Liver (tissue), 9 donors: Measurements from ENCODE around the gene MEOX1. TPM values are rescaled to one million over a fixed set of nuclear protein-coding genes. Genes with fewer than 3 reads are reported as not detected.

Source experiments
- DNase-seq: peaks from one replicate; pipeline ENCODE4 v3.0.0-alpha.2; 2017; ENCODE audit warnings: low spot score
- H3K27ac ChIP-seq, 2 donors: one replicate each; pipeline ENCODE4 v1.7.0; 2013; ENCODE audit warnings: inconsistent platforms in 2 of 2, low read length in 2 of 2, control low read depth in 1 of 2, low read depth in 1 of 2, mild to moderate bottlenecking in 1 of 2
- H3K27me3 ChIP-seq, 4 donors: one replicate each; pipeline versions ENCODE4 v1.6.1 to v1.7.0; 2013; ENCODE audit warnings: low read length in 3 of 4, inconsistent platforms in 1 of 4, mild to moderate bottlenecking in 1 of 4, moderate library complexity in 1 of 4; ENCODE audit not compliant: control insufficient read depth in 4 of 4, insufficient read depth in 4 of 4
- H3K36me3 ChIP-seq, 4 donors: one replicate each; pipeline versions ENCODE4 v1.6.1 to v1.7.0; 2013; ENCODE audit warnings: low read length in 3 of 4, mild to moderate bottlenecking in 3 of 4, low read depth in 1 of 4, moderate library complexity in 1 of 4; ENCODE audit not compliant: control insufficient read depth in 4 of 4, insufficient read depth in 3 of 4
- H3K4me1 ChIP-seq, 4 donors: one replicate each; pipeline versions ENCODE4 v1.6.1 to v1.7.0; 2013; ENCODE audit warnings: low read length in 3 of 4, mild to moderate bottlenecking in 3 of 4, moderate library complexity in 1 of 4; ENCODE audit not compliant: control insufficient read depth in 4 of 4, insufficient read depth in 4 of 4
- H3K4me3 ChIP-seq, 3 donors: one replicate each; pipeline versions ENCODE4 v1.6.1 to v1.7.0; 2013; ENCODE audit warnings: low read length in 3 of 3, control low read depth in 1 of 3, low read depth in 1 of 3, mild to moderate bottlenecking in 1 of 3
- H3K9ac ChIP-seq, 2 donors: one replicate each; pipeline ENCODE4 v1.7.0; 2013; ENCODE audit warnings: low read length in 2 of 2, mild to moderate bottlenecking in 2 of 2, moderate library complexity in 2 of 2, control low read depth in 1 of 2, low read depth in 1 of 2
- H3K9me3 ChIP-seq, 4 donors: one replicate each; pipeline versions ENCODE4 v1.6.1 to v1.7.0; 2013; ENCODE audit warnings: low read length in 3 of 4; ENCODE audit not compliant: control insufficient read depth in 4 of 4
- EGR1 ChIP-seq, 2 donors: IDR thresholded peaks; 2 replicates each; pipeline ENCODE4 v1.6.1; 2016 to 2018; ENCODE audit warnings: antibody characterized with exemption in 2 of 2, low read depth in 2 of 2
- FOXA1 ChIP-seq: IDR thresholded peaks from 2 replicates; pipeline ENCODE4 v1.6.1; 2016; ENCODE audit warnings: antibody characterized with exemption
- FOXA2 ChIP-seq: IDR thresholded peaks from 2 replicates; pipeline ENCODE4 v1.6.1; 2016; ENCODE audit warnings: antibody characterized with exemption
- HNF4A ChIP-seq, 2 donors: conservative IDR thresholded peaks; 2 replicates each; pipeline ENCODE4 v1.6.1; 2016; ENCODE audit warnings: antibody characterized with exemption in 2 of 2, mild to moderate bottlenecking in 2 of 2
- HNF4G ChIP-seq: IDR thresholded peaks from 2 replicates; pipeline ENCODE4 v1.6.1; 2016; ENCODE audit warnings: antibody characterized with exemption
- JUND ChIP-seq, 2 donors: IDR thresholded peaks; 2 replicates each; pipeline ENCODE4 v1.6.1; 2016; ENCODE audit warnings: antibody characterized with exemption in 2 of 2
- NR2F2 ChIP-seq: IDR thresholded peaks from 2 replicates; pipeline ENCODE4 v1.6.1; 2016; ENCODE audit warnings: antibody characterized with exemption
- RAD21 ChIP-seq, 2 donors: IDR thresholded peaks; 2 replicates each; pipeline ENCODE4 v1.6.1; 2016; ENCODE audit warnings: antibody characterized with exemption in 2 of 2, mild to moderate bottlenecking in 2 of 2
- SP1 ChIP-seq: IDR thresholded peaks from 2 replicates; pipeline ENCODE4 v1.6.1; 2018; ENCODE audit warnings: antibody characterized with exemption, mild to moderate bottlenecking
- TAF1 ChIP-seq: conservative IDR thresholded peaks from 2 replicates; pipeline ENCODE4 v1.6.1; 2016; ENCODE audit warnings: antibody characterized with exemption, mild to moderate bottlenecking
- WGBS: extraction: QIAGEN DNeasy Blood & Tissue Kit; methylation state at CpG from one replicate; pipeline ENCODE4 v1.1.7; 2013; 5-methylcytosine and 5-hydroxymethylcytosine counted together
- polyA plus RNA-seq, 2 donors: library from polyadenylated mRNA; stranded (reverse) in 1 of 2; unstranded in 1 of 2; fragments of 200-250 nt in 1 of 2; fragments of >200 nt in 1 of 2; fragmentation: Nextera tagmentation in 1 of 2; extraction: Ambion mirVana in 1 of 2; gene quantifications; one replicate each; pipeline versions ENCODE4 v1.2.1 to v1.2.3, GENCODE V29; 2013 to 2015
- total RNA-seq, 2 donors: library from RNA; depleted of rRNA; stranded (reverse); fragments of >200 nt; gene quantifications; one replicate each; pipeline ENCODE4 v1.2.3, GENCODE V29; 2014
- TF ChIP-seq, protein P1 (sequence below): IDR thresholded peaks from 2 replicates; pipeline ENCODE4 v1.6.1; 2016; ENCODE audit warnings: antibody characterized with exemption
- TF ChIP-seq, protein P2 (sequence below): IDR thresholded peaks from 2 replicates; pipeline ENCODE4 v1.6.1; 2016; ENCODE audit warnings: antibody characterized with exemption
- TF ChIP-seq, protein P3 (sequence below): IDR thresholded peaks from 2 replicates; pipeline ENCODE4 v1.6.1; 2016; ENCODE audit warnings: antibody characterized with exemption
- TF ChIP-seq, protein P4 (sequence below): IDR thresholded peaks from 2 replicates; pipeline ENCODE4 v1.6.1; 2016; ENCODE audit warnings: antibody characterized with exemption, mild to moderate bottlenecking
- donor health status: healthy.
- donor health status: healthy.
- donor health status: healthy.
- donor health status: healthy.
- donor health status: healthy.

Gene MEOX1
- total and polyA plus RNA-seq, 4 donors, result 0.05 to 0.33 TPM; not detected in 2

DNA sequence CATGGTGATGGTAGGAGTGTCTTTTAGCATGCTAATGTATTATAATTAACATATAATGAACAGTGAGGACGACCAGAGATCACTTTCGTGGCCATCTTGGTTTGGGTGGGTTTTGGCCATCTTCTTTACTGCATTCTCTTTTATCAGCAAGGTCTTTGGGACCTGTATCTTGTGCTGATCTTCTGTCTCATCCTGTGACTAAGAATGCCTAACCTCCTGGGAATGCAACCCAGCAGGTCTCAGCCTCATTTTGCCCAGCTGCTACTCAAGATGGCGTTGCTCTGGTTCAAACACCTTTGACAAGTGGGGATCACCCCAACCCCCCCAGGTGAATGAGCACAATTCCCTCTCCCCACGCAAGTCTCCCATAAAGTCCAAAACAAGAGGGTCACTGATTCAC is 66.3 kb downstream of the MEOX1 start:
- no peak overlapping the region for H3K4me3 ChIP-seq
- H3K4me1 ChIP-seq, result no peaks in the 10 kb centered on the region
- TF ChIP-seq FOXA1 (no peak), SP1 (no peak), NR2F2 (no peak), JUND (IDR thresholded peaks at IDR 0.05) (no peak), EGR1 (IDR thresholded peaks at IDR 0.05; ENCODE audit: low read depth in 2 of 2) (no peak), HNF4G (no peak), RAD21 (IDR thresholded peaks at IDR 0.05) (no peak)
- TF ChIP-seq, protein P1, sequence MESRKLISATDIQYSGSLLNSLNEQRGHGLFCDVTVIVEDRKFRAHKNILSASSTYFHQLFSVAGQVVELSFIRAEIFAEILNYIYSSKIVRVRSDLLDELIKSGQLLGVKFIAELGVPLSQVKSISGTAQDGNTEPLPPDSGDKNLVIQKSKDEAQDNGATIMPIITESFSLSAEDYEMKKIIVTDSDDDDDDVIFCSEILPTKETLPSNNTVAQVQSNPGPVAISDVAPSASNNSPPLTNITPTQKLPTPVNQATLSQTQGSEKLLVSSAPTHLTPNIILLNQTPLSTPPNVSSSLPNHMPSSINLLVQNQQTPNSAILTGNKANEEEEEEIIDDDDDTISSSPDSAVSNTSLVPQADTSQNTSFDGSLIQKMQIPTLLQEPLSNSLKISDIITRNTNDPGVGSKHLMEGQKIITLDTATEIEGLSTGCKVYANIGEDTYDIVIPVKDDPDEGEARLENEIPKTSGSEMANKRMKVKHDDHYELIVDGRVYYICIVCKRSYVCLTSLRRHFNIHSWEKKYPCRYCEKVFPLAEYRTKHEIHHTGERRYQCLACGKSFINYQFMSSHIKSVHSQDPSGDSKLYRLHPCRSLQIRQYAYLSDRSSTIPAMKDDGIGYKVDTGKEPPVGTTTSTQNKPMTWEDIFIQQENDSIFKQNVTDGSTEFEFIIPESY, result no peak
- TF ChIP-seq, protein P2, sequence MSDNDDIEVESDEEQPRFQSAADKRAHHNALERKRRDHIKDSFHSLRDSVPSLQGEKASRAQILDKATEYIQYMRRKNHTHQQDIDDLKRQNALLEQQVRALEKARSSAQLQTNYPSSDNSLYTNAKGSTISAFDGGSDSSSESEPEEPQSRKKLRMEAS, result no peak
- TF ChIP-seq, protein P3, sequence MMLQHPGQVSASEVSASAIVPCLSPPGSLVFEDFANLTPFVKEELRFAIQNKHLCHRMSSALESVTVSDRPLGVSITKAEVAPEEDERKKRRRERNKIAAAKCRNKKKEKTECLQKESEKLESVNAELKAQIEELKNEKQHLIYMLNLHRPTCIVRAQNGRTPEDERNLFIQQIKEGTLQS, result no peak
- no peaks in the 10 kb centered on the region for H3K36me3 ChIP-seq
- H3K9me3 ChIP-seq, result no peaks in the 10 kb centered on the region
- no peak overlapping the region for H3K9ac ChIP-seq
- DNase-seq, result no peak
- 63% methylated on average over 4 of the region's 4 CpGs for WGBS
- H3K27me3 ChIP-seq, result no peaks in the 10 kb centered on the region
- H3K27ac ChIP-seq, result no peak overlapping the region

DNA sequence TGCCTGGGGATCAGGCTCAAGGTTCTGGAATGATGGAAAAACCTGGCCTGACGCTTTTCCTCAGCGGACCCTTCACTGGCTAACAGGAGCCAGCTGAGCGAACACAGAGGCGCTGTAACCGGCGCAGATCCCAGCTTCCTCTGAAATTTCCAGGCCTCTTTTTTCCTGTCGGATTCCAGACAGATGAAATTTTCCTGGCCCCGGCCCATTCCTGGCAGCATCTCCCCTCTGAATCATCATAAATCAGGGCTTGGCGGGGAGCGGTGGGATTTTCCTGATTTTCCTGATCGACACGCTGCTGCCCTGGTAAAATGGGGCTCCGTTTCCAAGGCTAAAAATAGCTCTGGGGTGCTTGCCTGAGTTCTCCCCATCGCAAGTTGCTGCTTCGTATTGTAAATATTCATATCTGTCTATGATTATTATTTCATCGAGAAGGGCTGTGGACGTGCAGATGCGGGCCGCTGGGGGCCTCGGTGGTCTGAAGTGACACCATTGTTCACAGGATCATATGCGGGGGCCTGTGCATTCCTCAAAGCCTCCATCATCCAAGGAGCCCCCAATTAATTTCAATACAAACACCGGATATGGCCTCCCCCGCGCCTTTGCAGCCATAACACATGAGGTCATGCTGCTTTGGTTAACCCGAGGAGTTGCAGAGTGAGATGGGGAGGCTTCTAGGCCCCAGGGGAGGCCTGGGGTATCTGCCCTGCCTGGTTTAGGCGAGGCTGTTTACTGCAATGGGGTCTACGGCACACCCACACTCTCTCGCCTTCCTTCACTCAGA is 69.8 kb downstream of the MEOX1 start:
- Histone ChIP-seq H3K4me1 (no peaks in the 10 kb centered on the region), H3K9ac (no peak overlapping the region), H3K9me3 (no peaks in the 10 kb centered on the region), H3K36me3 (no peaks in the 10 kb centered on the region), H3K27ac (peak overlapping the region; percentile 61 to 67), H3K27me3 (no peaks in the 10 kb centered on the region), H3K4me3 (no peak overlapping the region)
- DNase-seq, result no peak
- 79% methylated on average over 28 of the region's 28 CpGs for WGBS
- no peak for TF ChIP-seq HNF4A (conservative IDR thresholded peaks at IDR 0.05)
- no peak for TF ChIP-seq EGR1 (IDR thresholded peaks at IDR 0.05; ENCODE audit: low read depth in 2 of 2)
- TF ChIP-seq, protein P3, result no peak
- TF ChIP-seq, protein P4, sequence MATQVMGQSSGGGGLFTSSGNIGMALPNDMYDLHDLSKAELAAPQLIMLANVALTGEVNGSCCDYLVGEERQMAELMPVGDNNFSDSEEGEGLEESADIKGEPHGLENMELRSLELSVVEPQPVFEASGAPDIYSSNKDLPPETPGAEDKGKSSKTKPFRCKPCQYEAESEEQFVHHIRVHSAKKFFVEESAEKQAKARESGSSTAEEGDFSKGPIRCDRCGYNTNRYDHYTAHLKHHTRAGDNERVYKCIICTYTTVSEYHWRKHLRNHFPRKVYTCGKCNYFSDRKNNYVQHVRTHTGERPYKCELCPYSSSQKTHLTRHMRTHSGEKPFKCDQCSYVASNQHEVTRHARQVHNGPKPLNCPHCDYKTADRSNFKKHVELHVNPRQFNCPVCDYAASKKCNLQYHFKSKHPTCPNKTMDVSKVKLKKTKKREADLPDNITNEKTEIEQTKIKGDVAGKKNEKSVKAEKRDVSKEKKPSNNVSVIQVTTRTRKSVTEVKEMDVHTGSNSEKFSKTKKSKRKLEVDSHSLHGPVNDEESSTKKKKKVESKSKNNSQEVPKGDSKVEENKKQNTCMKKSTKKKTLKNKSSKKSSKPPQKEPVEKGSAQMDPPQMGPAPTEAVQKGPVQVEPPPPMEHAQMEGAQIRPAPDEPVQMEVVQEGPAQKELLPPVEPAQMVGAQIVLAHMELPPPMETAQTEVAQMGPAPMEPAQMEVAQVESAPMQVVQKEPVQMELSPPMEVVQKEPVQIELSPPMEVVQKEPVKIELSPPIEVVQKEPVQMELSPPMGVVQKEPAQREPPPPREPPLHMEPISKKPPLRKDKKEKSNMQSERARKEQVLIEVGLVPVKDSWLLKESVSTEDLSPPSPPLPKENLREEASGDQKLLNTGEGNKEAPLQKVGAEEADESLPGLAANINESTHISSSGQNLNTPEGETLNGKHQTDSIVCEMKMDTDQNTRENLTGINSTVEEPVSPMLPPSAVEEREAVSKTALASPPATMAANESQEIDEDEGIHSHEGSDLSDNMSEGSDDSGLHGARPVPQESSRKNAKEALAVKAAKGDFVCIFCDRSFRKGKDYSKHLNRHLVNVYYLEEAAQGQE, result peak; percentile 96
- TF ChIP-seq NR2F2, result no peak
- TF ChIP-seq TAF1, result no peak
- no peak for TF ChIP-seq FOXA2
